Ishikawa (cell line): ENCODE measurements around the gene MYBL2.

Experiments used
- CEBPB ChIP-seq: IDR thresholded peaks from 2 replicates; pipeline ENCODE4 v1.6.1; 2012
- CREB1 ChIP-seq: IDR thresholded peaks from 2 replicates; pipeline ENCODE4 v1.6.1; 2012; ENCODE audit warnings: low read depth
- EGR1 ChIP-seq: IDR thresholded peaks from 2 replicates; pipeline ENCODE4 v1.6.1; 2012
- EP300 ChIP-seq: IDR thresholded peaks from 2 replicates; pipeline ENCODE4 v1.6.1; 2012; ENCODE audit warnings: borderline replicate concordance
- FOXM1 ChIP-seq: IDR thresholded peaks from 2 replicates; pipeline ENCODE4 v1.6.1; 2012; ENCODE audit warnings: low read depth, borderline replicate concordance
- NFIC ChIP-seq: IDR thresholded peaks from 2 replicates; pipeline ENCODE4 v1.6.1; 2012
- RAD21 ChIP-seq: IDR thresholded peaks from 2 replicates; pipeline ENCODE4 v1.6.1; 2012; ENCODE audit warnings: low read depth
- TAF1 ChIP-seq: IDR thresholded peaks from 2 replicates; pipeline ENCODE4 v1.6.1; 2012; ENCODE audit warnings: low read depth, mild to moderate bottlenecking
- TCF12 ChIP-seq: IDR thresholded peaks from 2 replicates; pipeline ENCODE4 v1.6.1; 2012; ENCODE audit warnings: low read depth
- TEAD4 ChIP-seq: IDR thresholded peaks from 2 replicates; pipeline ENCODE4 v1.6.1; 2012
- YY1 ChIP-seq: IDR thresholded peaks from 2 replicates; pipeline ENCODE4 v1.6.1; 2012; ENCODE audit warnings: low read depth
- ZBTB7A ChIP-seq: IDR thresholded peaks from 2 replicates; pipeline ENCODE4 v1.6.1; 2012; ENCODE audit warnings: low read depth
- TF ChIP-seq, protein P1 (sequence below): IDR thresholded peaks from 2 replicates; pipeline ENCODE4 v1.6.1; 2012; ENCODE audit warnings: low read depth, mild to moderate bottlenecking
- TF ChIP-seq, protein P2 (sequence below): IDR thresholded peaks from 2 replicates; pipeline ENCODE4 v1.6.1; 2012
- TF ChIP-seq, protein P3 (sequence below): IDR thresholded peaks from 2 replicates; pipeline ENCODE4 v1.6.1; 2012

Gene MYBL2

DNA sequence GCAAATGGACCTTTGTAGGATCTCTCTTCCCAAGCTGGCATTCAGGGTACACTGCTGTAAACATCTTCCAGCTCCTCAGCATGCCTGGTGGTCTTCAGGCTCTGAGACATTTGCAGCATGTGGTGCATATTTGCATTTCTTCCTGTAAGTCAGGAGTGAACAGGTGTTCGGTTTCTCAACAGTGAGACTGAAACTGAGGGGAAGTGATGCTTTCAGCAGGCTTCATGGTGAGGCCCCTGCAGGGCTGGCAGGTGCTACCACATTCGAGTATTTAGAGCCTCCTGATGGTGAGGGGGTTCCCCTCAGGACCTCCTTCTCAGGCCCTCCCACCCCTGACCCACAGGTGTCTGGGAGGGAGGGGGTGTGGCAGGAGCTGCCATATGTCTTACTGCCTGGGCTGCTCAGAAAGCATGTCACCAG, 15.1 kb downstream of the MYBL2 start:
- TF ChIP-seq ZBTB7A (no peak), YY1 (no peak), FOXM1 (no peak), TCF12 (no peak), NFIC (no peak), CEBPB (no peak), CREB1 (no peak), RAD21 (no peak), TEAD4 (no peak), EP300 (no peak)
- TF ChIP-seq, protein P1, sequence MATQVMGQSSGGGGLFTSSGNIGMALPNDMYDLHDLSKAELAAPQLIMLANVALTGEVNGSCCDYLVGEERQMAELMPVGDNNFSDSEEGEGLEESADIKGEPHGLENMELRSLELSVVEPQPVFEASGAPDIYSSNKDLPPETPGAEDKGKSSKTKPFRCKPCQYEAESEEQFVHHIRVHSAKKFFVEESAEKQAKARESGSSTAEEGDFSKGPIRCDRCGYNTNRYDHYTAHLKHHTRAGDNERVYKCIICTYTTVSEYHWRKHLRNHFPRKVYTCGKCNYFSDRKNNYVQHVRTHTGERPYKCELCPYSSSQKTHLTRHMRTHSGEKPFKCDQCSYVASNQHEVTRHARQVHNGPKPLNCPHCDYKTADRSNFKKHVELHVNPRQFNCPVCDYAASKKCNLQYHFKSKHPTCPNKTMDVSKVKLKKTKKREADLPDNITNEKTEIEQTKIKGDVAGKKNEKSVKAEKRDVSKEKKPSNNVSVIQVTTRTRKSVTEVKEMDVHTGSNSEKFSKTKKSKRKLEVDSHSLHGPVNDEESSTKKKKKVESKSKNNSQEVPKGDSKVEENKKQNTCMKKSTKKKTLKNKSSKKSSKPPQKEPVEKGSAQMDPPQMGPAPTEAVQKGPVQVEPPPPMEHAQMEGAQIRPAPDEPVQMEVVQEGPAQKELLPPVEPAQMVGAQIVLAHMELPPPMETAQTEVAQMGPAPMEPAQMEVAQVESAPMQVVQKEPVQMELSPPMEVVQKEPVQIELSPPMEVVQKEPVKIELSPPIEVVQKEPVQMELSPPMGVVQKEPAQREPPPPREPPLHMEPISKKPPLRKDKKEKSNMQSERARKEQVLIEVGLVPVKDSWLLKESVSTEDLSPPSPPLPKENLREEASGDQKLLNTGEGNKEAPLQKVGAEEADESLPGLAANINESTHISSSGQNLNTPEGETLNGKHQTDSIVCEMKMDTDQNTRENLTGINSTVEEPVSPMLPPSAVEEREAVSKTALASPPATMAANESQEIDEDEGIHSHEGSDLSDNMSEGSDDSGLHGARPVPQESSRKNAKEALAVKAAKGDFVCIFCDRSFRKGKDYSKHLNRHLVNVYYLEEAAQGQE: no peak
- TF ChIP-seq, protein P2, sequence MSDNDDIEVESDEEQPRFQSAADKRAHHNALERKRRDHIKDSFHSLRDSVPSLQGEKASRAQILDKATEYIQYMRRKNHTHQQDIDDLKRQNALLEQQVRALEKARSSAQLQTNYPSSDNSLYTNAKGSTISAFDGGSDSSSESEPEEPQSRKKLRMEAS: no peak
- TF ChIP-seq, protein P3, sequence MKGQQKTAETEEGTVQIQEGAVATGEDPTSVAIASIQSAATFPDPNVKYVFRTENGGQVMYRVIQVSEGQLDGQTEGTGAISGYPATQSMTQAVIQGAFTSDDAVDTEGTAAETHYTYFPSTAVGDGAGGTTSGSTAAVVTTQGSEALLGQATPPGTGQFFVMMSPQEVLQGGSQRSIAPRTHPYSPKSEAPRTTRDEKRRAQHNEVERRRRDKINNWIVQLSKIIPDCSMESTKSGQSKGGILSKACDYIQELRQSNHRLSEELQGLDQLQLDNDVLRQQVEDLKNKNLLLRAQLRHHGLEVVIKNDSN: no peak

DNA sequence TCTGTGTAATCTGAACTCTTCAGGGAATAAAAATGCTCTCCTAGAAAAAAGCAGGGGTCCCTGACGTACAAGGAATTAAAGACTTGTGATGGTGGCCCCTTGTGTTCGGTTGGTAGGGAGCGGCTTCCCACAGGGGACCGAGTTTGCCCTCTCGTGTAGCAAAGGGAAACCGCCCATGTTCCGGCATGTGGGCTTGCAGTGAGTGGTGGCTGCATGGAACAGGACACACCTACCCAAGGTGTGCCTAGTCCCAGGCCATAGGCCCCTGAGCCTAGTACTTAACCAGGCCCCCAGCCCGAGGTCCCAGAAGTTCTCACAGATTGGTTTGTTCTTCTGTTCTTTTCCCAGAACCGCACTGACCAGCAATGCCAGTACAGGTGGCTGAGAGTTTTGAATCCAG, 15.5 kb downstream of the MYBL2 start:
- TF ChIP-seq, protein P1: no peak
- no peak for TF ChIP-seq NFIC
- TF ChIP-seq TAF1: no peak
- TF ChIP-seq EGR1: no peak
- TF ChIP-seq TCF12: no peak
- no peak for TF ChIP-seq FOXM1
- TF ChIP-seq, protein P2: no peak
- no peak for TF ChIP-seq TEAD4
- TF ChIP-seq CREB1: no peak
- no peak for TF ChIP-seq CEBPB
- no peak for TF ChIP-seq RAD21
- TF ChIP-seq ZBTB7A: no peak
- TF ChIP-seq EP300: no peak
- TF ChIP-seq YY1: no peak

DNA sequence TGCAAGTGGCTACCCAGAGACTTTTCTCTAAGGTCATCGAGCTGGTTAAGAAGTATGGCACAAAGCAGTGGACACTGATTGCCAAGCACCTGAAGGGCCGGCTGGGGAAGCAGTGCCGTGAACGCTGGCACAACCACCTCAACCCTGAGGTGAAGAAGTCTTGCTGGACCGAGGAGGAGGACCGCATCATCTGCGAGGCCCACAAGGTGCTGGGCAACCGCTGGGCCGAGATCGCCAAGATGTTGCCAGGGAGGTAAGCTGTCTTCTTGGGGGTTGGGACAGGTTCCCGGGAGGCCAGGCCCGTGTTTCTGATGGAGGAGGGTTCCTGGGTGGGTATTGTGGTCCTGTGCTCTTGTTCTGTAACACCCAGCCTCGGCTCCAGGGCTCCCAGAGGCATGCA, 19.9 kb downstream of the MYBL2 start:
- TF ChIP-seq CREB1 (no peak), RAD21 (no peak), TEAD4 (no peak), YY1 (no peak), CEBPB (no peak), EP300 (no peak), NFIC (no peak), TAF1 (no peak), ZBTB7A (no peak), TCF12 (no peak), FOXM1 (no peak), EGR1 (no peak)
- TF ChIP-seq, protein P2: no peak
- TF ChIP-seq, protein P3: no peak
- TF ChIP-seq, protein P1: no peak

DNA sequence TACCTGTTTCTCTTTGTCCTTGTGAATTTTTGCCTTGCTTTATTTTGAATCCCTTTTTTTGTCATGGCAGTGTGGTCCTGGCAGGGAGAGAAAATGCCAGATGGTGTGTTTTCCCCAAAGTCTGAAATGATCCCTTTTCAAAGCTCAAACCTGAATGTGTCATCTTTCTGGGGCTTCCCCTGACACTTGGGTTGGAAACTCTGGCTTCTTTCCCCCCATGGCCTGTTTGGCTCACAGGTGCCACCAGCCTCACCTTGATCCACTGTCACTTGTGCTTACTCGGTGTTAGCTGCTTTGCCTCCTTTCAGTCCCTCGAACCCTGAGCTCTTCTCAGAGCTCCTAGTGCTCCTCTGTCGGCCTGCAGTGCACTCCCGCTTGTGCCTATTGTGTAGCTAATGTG, 22.3 kb downstream of the MYBL2 start:
- TF ChIP-seq TEAD4 (no peak), YY1 (no peak), NFIC (no peak), TAF1 (no peak), FOXM1 (no peak), EP300 (no peak), TCF12 (no peak), RAD21 (no peak), CREB1 (no peak), EGR1 (no peak), CEBPB (no peak), ZBTB7A (no peak)
- TF ChIP-seq, protein P2: no peak
- TF ChIP-seq, protein P3: no peak
- TF ChIP-seq, protein P1: no peak
